HG02642 (cell line): ENCODE measurements around the gene ZNF211.

Experiments
- ATAC-seq: cut with Tn5 transposase; IDR thresholded peaks from one replicate; pipeline ENCODE4 v1.9.1; 2021; ENCODE audit warnings: mild to moderate bottlenecking; ENCODE audit not compliant: unreplicated experiment, poor library complexity

The ZNF211 gene

GRCh38 chr19:57632987-57633831 is at the start of gene ZNF211:
TSS of gene ZNF211 (plus strand) at chr19:57633168. CDS start at chr19:57633347, 179 bp downstream.
- ATAC-seq = peak; percentile 95

GRCh38 chr19:57583521-57584416 is 49.2 kb upstream of the ZNF211 start, which contains the start of gene ZIK1:
TSS of gene ZIK1 (plus strand) at chr19:57584145. CDS start at chr19:57584357, 212 bp downstream.
- peak; percentile 81 for ATAC-seq

DNA sequence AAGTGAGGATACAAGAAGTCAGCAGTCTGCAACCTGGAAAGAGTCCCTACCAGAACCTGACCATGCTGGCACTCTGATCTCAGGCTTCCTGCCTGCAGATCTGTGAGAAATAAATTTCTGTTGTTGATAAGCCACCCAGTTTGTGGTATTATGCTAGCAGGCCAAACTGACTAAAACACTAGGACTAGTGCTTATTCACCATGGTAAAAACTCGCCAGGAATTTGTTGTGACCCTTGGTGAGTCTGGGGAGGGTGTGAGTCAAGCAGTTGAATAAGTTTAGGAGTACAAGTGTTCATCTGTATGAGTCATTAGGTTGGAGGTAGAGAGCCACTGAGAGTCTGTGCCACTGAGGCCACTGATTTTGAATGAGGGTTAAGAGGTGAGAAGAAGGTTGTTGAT is 45.4 kb upstream of the ZNF211 start:
- no peak for ATAC-seq

DNA sequence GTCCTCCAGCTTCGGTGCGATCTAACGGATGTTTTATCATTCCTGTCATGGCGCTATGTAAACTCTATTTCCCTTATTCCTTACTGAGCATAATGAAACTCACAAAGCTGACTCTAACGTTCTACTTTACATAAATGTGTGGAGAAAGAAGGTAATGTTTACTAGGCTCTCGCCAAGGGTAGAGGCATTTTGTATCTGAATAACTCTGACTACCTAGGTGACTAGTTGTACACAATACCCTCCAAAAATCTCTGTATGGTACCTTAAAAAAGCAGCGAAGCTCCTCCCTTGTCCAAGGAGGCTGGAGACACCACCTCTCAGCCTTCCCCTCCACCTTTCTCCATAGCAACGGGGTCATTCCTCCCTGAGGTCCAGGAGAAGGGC is 33.6 kb upstream of the ZNF211 start:
- ATAC-seq = no peak

DNA sequence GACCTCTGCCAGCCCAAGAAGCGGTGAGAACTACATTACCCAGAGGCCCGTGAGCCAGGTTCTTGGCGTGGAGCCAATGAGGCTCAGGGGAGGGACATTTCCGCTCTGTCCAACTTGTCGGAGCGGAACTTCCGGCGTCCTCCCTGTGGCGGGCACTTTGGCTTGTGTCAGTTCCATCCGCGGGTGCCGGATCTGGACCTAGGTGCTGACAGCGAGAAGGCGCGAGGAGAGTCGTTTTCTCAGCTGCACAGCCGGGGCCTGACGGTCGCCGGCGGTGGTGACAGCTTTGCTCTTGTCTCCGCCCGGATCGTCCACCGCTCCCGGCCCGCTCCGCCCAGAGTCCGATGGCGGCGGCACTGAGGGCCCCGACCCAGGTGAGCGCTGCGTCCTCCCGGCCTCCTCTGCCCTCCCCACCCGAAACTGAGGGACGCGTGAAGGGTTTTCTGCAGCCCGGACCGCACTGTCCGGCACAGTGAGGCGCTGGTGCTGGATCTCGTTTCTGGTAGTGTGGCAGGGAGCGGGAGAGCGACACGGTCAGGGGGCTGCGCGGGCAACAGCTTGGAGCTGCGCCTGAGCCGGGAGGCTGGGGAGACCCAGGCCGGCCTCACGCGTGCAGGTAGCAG is 33.1 kb upstream of the ZNF211 start, which contains the start of gene ZNF530:
Gene ZNF530 (plus strand): TSS at position 125 of the 623 bp plus-strand sequence. CDS start 4,461 bp downstream, outside the sequence.
- peak; percentile 92 for ATAC-seq

- no peak for ATAC-seq
Measured at GRCh38 chr19:57606931-57607330, 26.0 kb upstream of the ZNF211 start.

DNA sequence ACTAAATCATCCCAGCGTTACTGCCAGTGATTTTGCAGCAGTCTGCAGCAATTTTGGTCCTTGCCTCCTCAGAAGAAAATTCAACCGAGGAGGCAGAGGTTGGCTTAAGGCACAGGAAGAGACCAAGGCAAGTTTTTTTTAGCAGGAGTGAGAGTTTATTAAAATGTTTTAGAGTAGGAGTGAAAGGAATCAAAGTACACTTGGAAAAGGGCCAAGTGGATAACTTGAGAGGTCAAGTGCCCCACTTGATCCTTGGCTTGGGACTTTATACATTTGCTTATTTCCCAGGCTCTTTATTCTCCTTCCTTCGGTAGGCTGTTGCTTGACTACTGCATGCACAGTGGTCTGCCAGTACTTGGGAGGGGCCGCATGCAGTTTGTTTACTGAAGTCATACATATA is 21.9 kb upstream of the ZNF211 start:
- ATAC-seq = no peak

- peak; percentile 98 for ATAC-seq
Measured at GRCh38 chr19:57613941-57614743, 18.8 kb upstream of the ZNF211 start, which contains the start of gene ZNF134. TSS of gene ZNF134 (plus strand) at chr19:57614242. CDS start at chr19:57619469, 5,227 bp downstream.

DNA sequence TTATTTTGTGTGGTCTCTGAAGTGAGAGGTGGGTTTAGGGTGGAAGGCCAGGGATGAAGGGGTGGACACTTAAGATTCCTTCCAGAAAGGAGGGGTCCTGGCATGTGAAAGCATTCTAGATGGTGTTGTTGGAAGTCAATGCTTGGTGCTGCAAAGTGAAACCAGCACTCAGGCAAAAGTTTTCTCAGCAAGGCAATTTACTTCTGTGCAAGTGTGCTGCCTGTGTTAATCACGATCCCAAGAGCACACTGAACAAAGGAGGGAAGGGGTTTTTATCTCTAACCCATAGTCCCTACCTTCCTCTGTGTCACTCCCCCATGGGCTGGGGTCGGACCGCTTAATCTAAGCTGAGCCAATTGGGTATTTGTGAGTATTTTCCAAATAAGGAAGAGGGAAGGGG is 17.6 kb upstream of the ZNF211 start:
- no peak for ATAC-seq

- ATAC-seq = no peak
Measured at GRCh38 chr19:57620673-57621348, 12.2 kb upstream of the ZNF211 start.

- ATAC-seq = no peak
Measured at GRCh38 chr19:57623091-57623490, 9.9 kb upstream of the ZNF211 start.

DNA sequence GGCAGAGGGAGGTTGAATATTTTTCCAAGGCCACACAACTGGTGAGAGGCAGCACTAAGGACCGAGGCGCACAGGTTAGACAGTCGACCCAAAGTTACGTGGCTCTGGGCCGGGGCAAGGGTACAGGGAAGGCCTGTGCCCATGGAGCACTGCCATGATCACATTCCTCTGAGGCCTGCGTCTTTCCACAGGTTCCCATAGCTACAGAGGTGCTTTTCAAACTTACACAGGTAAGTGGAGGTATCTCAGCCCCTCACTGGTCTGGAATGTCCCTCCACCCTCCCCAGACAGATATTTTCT is 814 bp downstream of the ZNF211 start:
- ATAC-seq = no peak

- ATAC-seq = no peak
Measured at GRCh38 chr19:57637379-57637778, 4.4 kb downstream of the ZNF211 start.

DNA sequence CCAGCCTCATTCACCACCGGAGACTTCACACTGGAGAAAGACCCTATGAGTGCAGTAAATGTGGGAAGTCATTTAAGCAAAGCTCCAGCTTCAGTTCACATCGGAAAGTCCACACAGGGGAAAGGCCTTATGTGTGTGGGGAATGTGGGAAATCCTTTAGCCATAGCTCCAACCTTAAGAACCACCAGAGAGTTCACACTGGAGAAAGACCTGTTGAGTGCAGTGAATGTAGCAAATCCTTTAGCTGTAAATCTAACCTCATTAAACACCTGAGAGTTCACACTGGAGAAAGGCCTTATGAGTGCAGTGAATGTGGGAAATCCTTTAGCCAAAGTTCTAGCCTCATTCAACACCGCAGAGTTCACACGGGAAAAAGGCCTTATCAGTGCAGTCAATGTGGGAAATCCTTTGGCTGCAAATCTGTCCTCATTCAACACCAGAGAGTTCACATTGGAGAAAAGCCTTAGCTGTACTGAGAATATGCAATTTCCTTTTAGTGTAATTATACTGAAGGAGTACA is 8.8 kb downstream of the ZNF211 start:
- ATAC-seq = no peak

GRCh38 chr19:57642396-57643046 is 9.6 kb downstream of the ZNF211 start:
- ATAC-seq = no peak

DNA sequence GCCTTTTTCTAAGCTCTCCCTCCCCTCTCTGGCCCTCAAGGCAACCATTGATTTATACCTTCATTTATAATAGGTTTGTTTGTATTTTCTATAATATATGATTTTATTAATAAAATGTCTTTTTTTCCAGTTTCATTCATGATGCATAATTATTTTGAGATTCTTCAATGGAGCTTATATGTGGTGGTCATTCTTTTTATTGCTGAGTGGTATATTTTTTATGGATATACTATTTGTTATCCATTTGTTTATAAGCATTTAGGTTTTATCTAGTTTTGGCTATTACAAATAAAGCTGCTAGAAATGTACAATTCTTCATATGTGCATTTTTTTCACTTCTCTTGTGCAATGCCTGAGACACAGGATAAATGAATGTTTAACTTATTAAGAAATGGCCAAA is 10.8 kb downstream of the ZNF211 start:
- ATAC-seq = no peak

GRCh38 chr19:57648331-57649003 is 15.5 kb downstream of the ZNF211 start:
- no peak for ATAC-seq

- no peak for ATAC-seq
Measured at GRCh38 chr19:57651654-57651996, 18.7 kb downstream of the ZNF211 start.
